Mammary epithelial cell (primary cell): Measurements from ENCODE around the gene THRA.

ENCODE experiments used
- CTCF ChIP-seq, 2 donors: IDR thresholded peaks in 1 of 2; conservative IDR thresholded peaks in 1 of 2; 2 replicates each; pipeline ENCODE4 v1.5.1; 2011 to 2012; ENCODE audit warnings: inconsistent platforms in 2 of 2, low read length in 2 of 2, mild to moderate bottlenecking in 2 of 2, control low read depth in 1 of 2, low read depth in 1 of 2; ENCODE audit not compliant: insufficient read depth in 1 of 2; ENCODE audit errors: extremely low read depth in 1 of 2
- EZH2 ChIP-seq: IDR thresholded peaks from 2 replicates; pipeline ENCODE4 v1.6.1; 2012; ENCODE audit warnings: low read length, inconsistent platforms, borderline replicate concordance

- TF ChIP-seq CTCF (conservative IDR thresholded peaks at IDR 0.05 in 1 of 2, IDR thresholded peaks at IDR 0.05 in 1 of 2; ENCODE audit: extremely low read depth in 1 of 2, insufficient read depth in 1 of 2, low read depth in 1 of 2, low read length in 2 of 2) (no peak), EZH2 (no peak)
Measured at GRCh38 chr17:40022497-40022896, 40.3 kb upstream of the THRA start.
